Middle frontal gyrus (tissue), 1 donor: ENCODE data around the gene PRICKLE1.
"Not testable (repeated sequence)": the region's sequence is repeated elsewhere in the genome, so short reads cannot be mapped to it uniquely, and the experiment has no call there.

Source experiments
- DNase-seq: peaks from one replicate; pipeline ENCODE4 v3.0.0-alpha.2; 2015; ENCODE audit warnings: low spot score; ENCODE audit errors: extremely low spot score

The PRICKLE1 gene

DNA sequence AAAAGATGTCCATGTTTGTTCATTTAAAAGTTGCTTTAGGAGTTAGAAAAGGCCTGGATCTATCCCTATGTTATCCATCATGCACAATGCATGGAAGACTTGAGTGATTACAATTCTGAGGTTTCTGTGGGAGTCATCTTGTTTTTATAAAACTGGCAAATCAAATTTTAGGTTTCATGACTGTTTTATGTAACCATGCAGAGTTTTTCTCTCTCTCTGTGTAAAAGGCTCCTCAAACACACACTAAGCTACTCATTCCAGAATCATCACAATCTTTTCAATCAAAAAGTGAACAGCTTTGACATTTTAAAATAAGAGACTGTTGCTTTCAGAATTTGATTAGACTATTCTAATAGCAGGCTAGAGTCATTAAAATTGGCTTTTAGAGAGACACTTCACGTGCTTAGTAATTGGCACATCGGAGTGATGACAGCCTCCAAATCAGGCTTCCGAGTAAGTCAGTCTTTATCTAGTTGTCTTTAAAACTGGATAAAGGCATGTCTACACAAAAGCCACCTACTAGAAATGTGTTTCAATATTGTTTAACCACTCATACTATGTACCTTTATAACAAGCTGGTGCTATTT, 31.9 kb downstream of the PRICKLE1 start:
- DNase-seq, result no peak

- DNase-seq, result no peak
Observed at GRCh38 chr12:42556917-42557316, 32.6 kb downstream of the PRICKLE1 start.

GRCh38 chr12:42552822-42553221, 36.7 kb downstream of the PRICKLE1 start:
- DNase-seq, result no peak

GRCh38 chr12:42550800-42551199, 38.7 kb downstream of the PRICKLE1 start:
- DNase-seq, result no peak

DNA sequence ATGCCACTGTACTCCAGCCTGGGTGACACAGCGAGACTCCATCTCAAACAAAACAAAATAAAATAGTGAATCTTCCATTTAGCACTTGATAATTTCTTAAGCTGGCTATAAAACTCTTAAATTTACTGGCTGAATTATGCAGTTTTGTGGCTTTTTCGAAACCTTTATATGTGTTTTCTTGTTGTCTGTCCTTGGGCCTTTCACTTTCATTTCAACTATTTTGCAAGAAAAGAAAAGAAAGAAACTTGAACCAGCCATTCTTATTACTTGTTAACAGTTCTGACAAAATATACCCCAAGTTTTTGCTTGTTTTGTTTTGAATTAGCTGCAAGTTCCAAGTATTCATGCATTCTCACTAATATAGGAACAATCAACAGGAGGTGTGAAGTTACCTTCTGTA, 42.8 kb downstream of the PRICKLE1 start:
- no peak for DNase-seq

- no peak for DNase-seq
Observed at GRCh38 chr12:42541965-42542364, 47.6 kb downstream of the PRICKLE1 start.

GRCh38 chr12:42541308-42541707, 48.2 kb downstream of the PRICKLE1 start:
- DNase-seq, result not testable (repeated sequence)

GRCh38 chr12:42539696-42540095, 49.9 kb downstream of the PRICKLE1 start:
- DNase-seq, result no peak

- DNase-seq, result no peak
Observed at GRCh38 chr12:42538203-42538602, 51.3 kb downstream of the PRICKLE1 start.

DNA sequence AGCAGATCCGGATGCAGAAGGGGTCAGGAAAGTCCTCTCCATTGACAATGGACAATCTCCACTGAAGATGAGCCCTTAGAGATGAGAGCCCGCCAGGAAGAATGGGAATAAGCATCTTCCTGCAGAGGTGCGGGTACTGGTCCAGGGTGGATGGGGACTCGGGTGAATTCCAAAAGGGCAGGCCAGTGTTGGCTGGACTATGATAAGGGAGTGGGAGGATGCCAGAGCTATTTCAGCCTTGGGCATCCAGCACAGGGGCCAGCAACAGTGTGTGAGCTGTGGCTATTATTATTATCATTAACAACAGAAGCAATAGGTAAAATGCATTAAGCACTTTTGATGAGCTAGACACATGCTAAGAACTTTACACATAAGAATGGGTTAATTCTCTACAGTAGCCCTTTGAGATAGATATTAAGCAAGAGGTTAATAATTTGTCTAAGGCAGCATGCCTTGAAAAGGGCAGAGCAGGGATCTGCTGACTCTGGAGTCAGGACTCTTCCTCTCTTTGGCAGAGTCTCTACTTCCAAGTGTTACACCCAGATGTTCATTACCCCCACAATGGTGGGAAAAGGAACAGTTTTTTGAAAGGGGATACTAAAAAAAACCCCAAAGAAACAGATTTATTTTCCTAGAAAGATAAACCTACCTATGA, 55.2 kb downstream of the PRICKLE1 start:
- DNase-seq, result no peak

- no peak for DNase-seq
Observed at GRCh38 chr12:42530284-42530683, 59.3 kb downstream of the PRICKLE1 start.

GRCh38 chr12:42525444-42525843, 64.1 kb downstream of the PRICKLE1 start:
- DNase-seq, result no peak

DNA sequence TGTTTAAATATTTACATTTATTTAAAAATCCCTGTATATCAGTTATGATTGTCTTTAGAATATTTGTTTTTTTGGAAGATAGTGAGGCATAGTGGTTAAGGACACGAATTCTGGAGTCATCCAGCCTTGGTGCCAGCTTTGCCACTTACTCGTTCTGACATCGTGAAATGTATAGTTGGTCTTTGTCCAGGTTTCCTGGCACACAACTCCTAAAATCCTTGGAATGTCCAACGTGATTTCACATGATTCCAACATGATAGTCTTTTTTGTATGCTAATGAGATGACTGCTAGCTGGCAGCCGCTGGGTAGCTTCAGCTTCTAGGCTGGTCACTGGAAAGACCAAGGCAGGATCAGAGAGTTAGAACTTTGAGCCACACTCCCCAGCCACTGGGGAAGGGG, 64.8 kb downstream of the PRICKLE1 start:
- no peak for DNase-seq

DNA sequence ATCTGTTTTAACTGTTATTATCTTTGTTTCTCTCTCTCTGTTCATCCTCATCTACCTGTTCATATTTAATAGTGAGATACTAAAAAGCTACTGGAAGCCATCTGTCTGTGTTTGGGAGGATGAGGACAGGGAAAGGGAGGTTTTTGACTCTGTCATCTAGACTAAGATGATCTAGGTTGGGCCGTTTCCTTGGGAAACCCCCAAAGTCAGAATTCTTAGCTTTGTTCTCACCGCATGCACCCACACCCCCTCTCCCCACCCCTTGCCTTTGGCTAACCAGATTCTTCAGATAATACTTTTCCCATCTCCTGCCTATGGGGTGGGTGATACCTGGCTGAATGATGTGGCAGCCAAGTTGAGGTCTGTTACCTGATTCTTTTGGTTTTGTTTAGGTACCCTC, 73.0 kb downstream of the PRICKLE1 start:
- DNase-seq, result no peak

GRCh38 chr12:42511656-42512055, 77.9 kb downstream of the PRICKLE1 start:
- DNase-seq, result no peak

GRCh38 chr12:42510823-42511222, 78.7 kb downstream of the PRICKLE1 start:
- DNase-seq, result no peak

DNA sequence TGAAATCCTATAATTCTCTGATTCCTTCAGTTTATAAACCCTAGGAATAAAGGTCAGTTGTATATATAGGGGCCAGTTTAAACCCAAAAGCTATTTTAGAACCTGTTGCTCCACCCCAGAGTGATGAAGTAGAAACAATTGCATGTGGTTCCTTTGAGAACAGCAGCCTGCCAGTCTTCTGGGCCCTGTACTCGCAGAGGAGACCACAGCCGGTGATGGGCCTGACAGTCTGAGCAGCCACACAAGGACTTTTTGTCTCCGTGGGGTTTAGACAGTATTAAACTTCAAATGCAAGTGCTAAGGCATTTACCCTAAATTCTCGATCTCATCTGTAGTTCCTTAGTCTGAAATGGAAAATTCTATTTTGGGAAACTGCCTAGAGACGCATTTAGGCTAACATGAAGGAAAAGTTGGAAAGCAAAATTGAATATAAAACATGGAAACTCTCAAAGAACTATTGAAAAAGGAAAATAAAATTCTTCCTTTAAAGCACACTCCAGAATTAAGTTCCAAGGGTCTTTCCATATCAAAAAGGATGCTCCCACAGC, 80.6 kb downstream of the PRICKLE1 start:
- no peak for DNase-seq

- DNase-seq, result no peak
Observed at GRCh38 chr12:42507565-42507964, 82.0 kb downstream of the PRICKLE1 start.

- no peak for DNase-seq
Observed at GRCh38 chr12:42507081-42507480, 82.5 kb downstream of the PRICKLE1 start.

- no peak for DNase-seq
Observed at GRCh38 chr12:42504049-42504448, 85.5 kb downstream of the PRICKLE1 start.

DNA sequence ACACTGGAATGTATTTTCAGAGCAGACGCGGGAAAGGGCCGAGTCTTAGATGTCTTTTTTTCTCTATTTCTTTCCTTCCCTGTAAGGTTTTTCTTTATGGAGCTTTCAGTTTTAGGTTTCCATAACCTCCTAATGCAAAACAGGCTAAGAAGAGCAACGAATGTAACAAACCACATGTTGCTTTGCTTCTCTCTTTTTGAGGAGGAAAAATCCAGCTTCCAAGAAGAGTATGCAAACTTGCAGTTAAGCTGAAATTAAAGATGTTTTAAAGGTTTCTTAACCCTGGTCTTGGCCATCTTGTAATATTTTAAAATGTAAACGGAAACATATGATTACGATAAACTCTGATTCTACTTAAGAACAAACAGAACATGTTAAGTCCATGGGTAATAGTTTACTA, 86.9 kb downstream of the PRICKLE1 start:
- DNase-seq, result no peak

DNA sequence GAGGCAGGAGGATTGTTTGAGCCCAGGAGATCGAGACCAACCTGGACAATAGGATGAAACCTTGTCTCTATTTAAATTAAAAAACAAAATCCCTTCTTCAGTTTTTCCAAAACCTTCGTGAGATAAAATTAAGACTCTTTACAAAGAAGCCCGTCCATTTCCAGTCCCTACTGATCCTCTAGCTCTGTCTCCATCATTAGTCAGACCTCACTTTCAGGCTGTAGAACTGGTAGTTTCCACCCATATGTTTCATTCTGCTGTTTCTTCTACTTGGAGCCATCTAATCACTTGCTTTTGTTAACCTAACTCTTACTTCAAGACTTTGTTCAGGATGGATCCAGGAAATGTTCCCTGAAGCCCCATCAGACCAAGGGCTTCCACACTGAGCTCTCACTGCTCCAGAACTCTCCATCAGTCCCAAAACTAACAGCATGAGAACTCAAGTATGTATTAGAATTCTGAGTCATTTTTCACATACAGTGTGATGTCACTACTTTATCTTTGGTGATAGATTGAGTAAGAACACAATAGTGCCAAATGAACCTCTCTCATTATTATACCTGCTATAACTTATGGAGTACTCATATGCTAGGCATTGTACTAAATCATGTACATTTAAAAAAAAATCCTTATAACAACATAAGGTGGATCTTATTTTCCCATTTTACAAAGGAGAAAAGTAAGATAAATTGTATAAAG, 90.8 kb downstream of the PRICKLE1 start:
- no peak for DNase-seq

GRCh38 chr12:42496886-42497285, 92.7 kb downstream of the PRICKLE1 start:
- DNase-seq, result no peak
